Fibroblast of lung (primary cell): ENCODE measurements around the gene PAX2. TPM values are rescaled to one million over a fixed set of nuclear protein-coding genes. Genes with fewer than 3 reads are reported as not detected.

Source experiments
- DNase-seq, 2 donors: peaks; one replicate each; pipeline versions ENCODE4 v3.0.0 to v3.0.0-alpha.2; 2010; ENCODE audit warnings: low read depth in 2 of 2
- H2AFZ ChIP-seq: 2 replicates; pipeline ENCODE4 v1.5.1; 2012; ENCODE audit warnings: low read length, control low read depth, inconsistent platforms
- H3K27ac ChIP-seq: 2 replicates; pipeline ENCODE4 v1.5.1; 2011; ENCODE audit warnings: low read length, control low read depth; ENCODE audit not compliant: insufficient read depth
- H3K27me3 ChIP-seq: 2 replicates; pipeline ENCODE4 v1.5.1; 2011; ENCODE audit warnings: mild to moderate bottlenecking, low read length; ENCODE audit not compliant: control insufficient read depth, insufficient read depth
- H3K36me3 ChIP-seq: 2 replicates; pipeline ENCODE4 v1.5.1; 2011; ENCODE audit warnings: low read length; ENCODE audit not compliant: control insufficient read depth, insufficient read depth
- H3K4me1 ChIP-seq: 2 replicates; pipeline ENCODE4 v1.5.1; 2011; ENCODE audit warnings: low read length; ENCODE audit not compliant: control insufficient read depth, insufficient read depth; ENCODE audit errors: extremely low read depth
- H3K4me2 ChIP-seq: 2 replicates; pipeline ENCODE4 v1.5.1; 2011; ENCODE audit warnings: low read length, control low read depth; ENCODE audit not compliant: insufficient read depth; ENCODE audit errors: extremely low read depth
- H3K4me3 ChIP-seq, 4 experiments: fragments of 200-600 bp in 1 of 4; sonication (generic) in 1 of 4; replicated peaks in 1 of 4; 2 replicates each; pipeline ENCODE4 v1.5.1; 2011 to 2016; ENCODE audit warnings: low read length in 4 of 4, low read depth in 3 of 4, mild to moderate bottlenecking in 3 of 4, control low read depth in 2 of 4, inconsistent platforms in 1 of 4, mixed read lengths in 1 of 4; ENCODE audit not compliant: insufficient read depth in 1 of 4; ENCODE audit errors: control extremely low read depth in 1 of 4
- H3K79me2 ChIP-seq: 2 replicates; pipeline ENCODE4 v1.5.1; 2012; ENCODE audit warnings: mild to moderate bottlenecking, low read length, inconsistent platforms; ENCODE audit not compliant: control insufficient read depth, insufficient read depth
- H3K9ac ChIP-seq: 2 replicates; pipeline ENCODE4 v1.5.1; 2011; ENCODE audit warnings: mild to moderate bottlenecking, low read length, control low read depth; ENCODE audit not compliant: insufficient read depth
- H3K9me3 ChIP-seq: 2 replicates; pipeline ENCODE4 v1.5.1; 2012; ENCODE audit warnings: low read depth, low read length; ENCODE audit not compliant: control insufficient read depth, insufficient read depth
- H4K20me1 ChIP-seq: 2 replicates; pipeline ENCODE4 v1.5.1; 2011; ENCODE audit warnings: low read length; ENCODE audit not compliant: control insufficient read depth, insufficient read depth; ENCODE audit errors: extremely low read depth
- CTCF ChIP-seq, 2 donors: IDR thresholded peaks in 1 of 2; conservative IDR thresholded peaks in 1 of 2; 1 replicate in 1 of 2; 2 replicates in 1 of 2; pipeline ENCODE4 v1.5.1; 2011 to 2012; ENCODE audit warnings: low read length in 2 of 2, control low read depth in 1 of 2, inconsistent platforms in 1 of 2, low read depth in 1 of 2, mild to moderate bottlenecking in 1 of 2
- EZH2 ChIP-seq: IDR thresholded peaks from 2 replicates; pipeline ENCODE4 v1.5.1; 2012; ENCODE audit warnings: low read length, control low read depth, mild to moderate bottlenecking; ENCODE audit errors: missing control alignments
- polyA plus RNA-seq, 2 donors: library from polyadenylated mRNA; depleted of rRNA in 1 of 2; stranded (reverse) in 1 of 2; unstranded in 1 of 2; fragments of >200 nt; gene quantifications; 2 replicates each; pipeline ENCODE4 v1.2.1, GENCODE V29; 2011 to 2012; ENCODE audit warnings: missing spikeins in 1 of 2
- total RNA-seq: library from RNA; depleted of rRNA; stranded (reverse); fragments of >200 nt; gene quantifications from 2 replicates; pipeline ENCODE4 v1.2.1, GENCODE V29; 2014

PAX2 gene
- total and polyA plus RNA-seq, 2 donors (not counting 1 experiment from before 2014, with no cell fraction given), result not detected

DNA sequence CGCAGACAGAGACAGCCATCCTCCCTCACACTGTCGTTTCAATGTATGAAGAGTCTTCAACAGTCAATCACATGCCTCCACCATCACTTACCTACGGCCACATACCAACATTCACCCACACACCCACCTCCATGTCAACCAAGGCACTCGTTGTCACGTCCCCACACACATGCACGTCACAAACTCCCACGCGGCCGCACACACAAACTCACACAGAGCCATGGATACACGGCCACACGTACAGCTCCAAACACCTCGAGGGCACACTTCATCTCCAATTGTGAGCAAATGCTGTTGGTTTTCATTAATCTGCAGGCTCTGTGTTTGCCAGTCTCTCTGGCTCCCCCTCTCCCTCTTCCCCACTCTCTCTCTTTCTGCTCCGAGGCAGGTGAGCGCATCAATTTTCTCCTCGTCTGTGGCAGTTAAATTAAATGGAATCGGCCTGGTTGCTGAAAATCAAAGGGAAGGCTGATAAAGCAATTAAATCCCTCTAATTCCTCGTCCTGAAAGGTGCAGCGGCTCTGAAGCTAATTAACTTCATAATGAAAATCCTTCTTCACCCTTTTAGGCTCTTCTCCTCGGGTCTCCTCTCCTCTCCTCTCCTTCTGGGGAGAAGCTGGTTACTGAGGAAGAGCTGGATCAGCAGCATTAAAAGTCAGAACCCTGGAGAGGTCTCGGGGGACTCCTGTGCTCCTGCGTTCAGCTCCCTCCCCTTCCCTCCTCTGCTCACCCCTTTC is 113.5 kb downstream of the PAX2 start:
- Histone ChIP-seq H4K20me1 (no peaks in the 10 kb centered on the region), H3K4me1 (no peaks in the 10 kb centered on the region), H3K79me2 (no peaks in the 10 kb centered on the region), H3K9me3 (no peaks in the 10 kb centered on the region), H2AFZ (no peak overlapping the region), H3K27ac (no peak overlapping the region), H3K4me2 (no peak overlapping the region), H3K9ac (no peak overlapping the region), H3K36me3 (no peaks in the 10 kb centered on the region), H3K27me3 (peaks cover 12% of the 10 kb centered on the region), H3K4me3 (no peak overlapping the region)
- TF ChIP-seq CTCF (conservative IDR thresholded peaks at IDR 0.05 in 1 of 2, IDR thresholded peaks at IDR 0.05 in 1 of 2; ENCODE audit: low read depth in 1 of 2, low read length in 2 of 2) (no peak), EZH2 (no peak)
- no peak for DNase-seq

GRCh38 chr10:100859484-100859763 is 114.0 kb downstream of the PAX2 start:
- Histone ChIP-seq H3K4me2 (no peak overlapping the region), H4K20me1 (no peaks in the 10 kb centered on the region), H3K27me3 (peaks cover 12% of the 10 kb centered on the region), H2AFZ (no peak overlapping the region), H3K27ac (no peak overlapping the region), H3K4me1 (no peaks in the 10 kb centered on the region), H3K9ac (no peak overlapping the region), H3K9me3 (no peaks in the 10 kb centered on the region), H3K36me3 (no peaks in the 10 kb centered on the region), H3K79me2 (no peaks in the 10 kb centered on the region), H3K4me3 (no peak overlapping the region)
- DNase-seq, result no peak
- TF ChIP-seq EZH2 (no peak), CTCF (conservative IDR thresholded peaks at IDR 0.05 in 1 of 2, IDR thresholded peaks at IDR 0.05 in 1 of 2; ENCODE audit: low read depth in 1 of 2, low read length in 2 of 2) (no peak)

GRCh38 chr10:100863433-100863832 is 118.1 kb downstream of the PAX2 start:
- Histone ChIP-seq H3K27ac (no peak overlapping the region), H3K36me3 (no peaks in the 10 kb centered on the region), H3K9me3 (no peaks in the 10 kb centered on the region), H4K20me1 (no peaks in the 10 kb centered on the region), H2AFZ (no peak overlapping the region), H3K4me1 (no peaks in the 10 kb centered on the region), H3K4me2 (no peak overlapping the region), H3K79me2 (no peaks in the 10 kb centered on the region), H3K9ac (no peak overlapping the region), H3K4me3 (no peak overlapping the region), H3K27me3 (peaks cover 28% of the 10 kb centered on the region)
- TF ChIP-seq CTCF (conservative IDR thresholded peaks at IDR 0.05 in 1 of 2, IDR thresholded peaks at IDR 0.05 in 1 of 2; ENCODE audit: low read depth in 1 of 2, low read length in 2 of 2), result no peak
- TF ChIP-seq EZH2, result no peak
- no peak for DNase-seq
